Gastroesophageal sphincter (tissue), 4 donors: ENCODE results near the gene ACOX3. TPM values are rescaled to one million over a fixed set of nuclear protein-coding genes. Genes with fewer than 3 reads are reported as not detected.

ENCODE experiments used
- ATAC-seq: fragments of 150-250 bp; one replicate; pipeline ENCODE4 v1.9.1; 2016; ENCODE audit warnings: mild to moderate bottlenecking, moderate library complexity
- H3K27ac ChIP-seq, 4 donors: fragments of 200-600 bp; sonication (generic) in 3 of 4; 1 replicate in 3 of 4; 2 replicates in 1 of 4; pipeline ENCODE4 v1.5.1; 2016 to 2019
- H3K27me3 ChIP-seq: fragments of 200-600 bp; sonication (generic); one replicate; pipeline ENCODE4 v1.5.1; 2019
- H3K36me3 ChIP-seq, 2 donors: fragments of 200-600 bp; sonication (generic); one replicate each; pipeline ENCODE4 v1.5.1; 2019; ENCODE audit warnings: control low read depth in 1 of 2
- H3K4me1 ChIP-seq, 3 donors: fragments of 200-600 bp; sonication (generic); 1 replicate in 2 of 3; 2 replicates in 1 of 3; pipeline ENCODE4 v1.5.1; 2016 to 2019; ENCODE audit warnings: control low read depth in 2 of 3
- H3K4me3 ChIP-seq, 2 donors: fragments of 200-600 bp; sonication (generic); one replicate each; pipeline ENCODE4 v1.5.1; 2019; ENCODE audit warnings: mild to moderate bottlenecking in 1 of 2, moderate library complexity in 1 of 2
- H3K9me3 ChIP-seq, 3 donors: fragments of 200-600 bp; sonication (generic); one replicate each; pipeline ENCODE4 v1.5.1; 2017 to 2019; ENCODE audit warnings: control low read depth in 2 of 3
- CTCF ChIP-seq, 4 experiments: fragments of 200-600 bp in 2 of 4; fragments of 450-650 bp in 2 of 4; sonication (generic) in 1 of 4; IDR thresholded peaks; one replicate each; pipeline ENCODE4 v1.5.1; 2017 to 2019; ENCODE audit warnings: antibody characterized with exemption in 4 of 4, mild to moderate bottlenecking in 2 of 4, moderate library complexity in 2 of 4
- EP300 ChIP-seq: sonication (generic); formaldehyde crosslinking; IDR thresholded peaks from one replicate; pipeline ENCODE4 v1.6.1; 2017; ENCODE audit warnings: antibody characterized with exemption, mild to moderate bottlenecking
- POLR2A ChIP-seq, 2 donors: fragments of 450-650 bp; IDR thresholded peaks; one replicate each; pipeline ENCODE4 v1.6.1; 2017; ENCODE audit warnings: antibody characterized with exemption in 2 of 2, mild to moderate bottlenecking in 2 of 2, moderate library complexity in 1 of 2
- POLR2AphosphoS5 ChIP-seq: sonication (generic); formaldehyde crosslinking; IDR thresholded peaks from one replicate; pipeline ENCODE4 v1.6.1; 2017; ENCODE audit warnings: antibody characterized with exemption
- WGBS, 2 donors: methylation state at CpG; one replicate each; pipeline ENCODE4 v1.1.5; 2018; ENCODE audit warnings: low coverage in 1 of 2; 5-methylcytosine and 5-hydroxymethylcytosine counted together
- total RNA-seq, 4 donors: library from RNA; depleted of rRNA; stranded (reverse); fragments of >200 nt; gene quantifications; one replicate each; pipeline ENCODE4 v1.1.0, GENCODE V29; 2016

The ACOX3 gene
- total RNA-seq, 4 donors from 2014 or later = 21.5 to 79.5 (median 37.1) TPM

- TF ChIP-seq CTCF (IDR thresholded peaks at IDR 0.05) (no peak), EP300 (no peak), POLR2A (IDR thresholded peaks at IDR 0.05) (no peak), POLR2AphosphoS5 (no peak)
- 87 to 92% methylated on average over 3 to 13 of the region's 34 CpGs for WGBS, 2 donors
- Histone ChIP-seq H3K27me3 (no peaks in the 10 kb centered on the region), H3K4me3 (no peak overlapping the region), H3K27ac (no peak overlapping the region), H3K36me3 (no peaks in the 10 kb centered on the region), H3K4me1 (peaks cover 0 to 37% (median 20%) of the 10 kb centered on the region in 3 donors), H3K9me3 (no peaks in the 10 kb centered on the region)
- ATAC-seq = no peak
Observed at GRCh38 chr4:8345053-8345945, 95.2 kb downstream of the ACOX3 start.

- H3K9me3 ChIP-seq = no peaks in the 10 kb centered on the region
- H3K36me3 ChIP-seq = no peaks in the 10 kb centered on the region
- no peak overlapping the region for H3K27ac ChIP-seq
- H3K4me1 ChIP-seq = peaks cover 0 to 43% (median 20%) of the 10 kb centered on the region in 3 donors
- no peak for ATAC-seq
- H3K4me3 ChIP-seq = no peak overlapping the region
- H3K27me3 ChIP-seq = no peaks in the 10 kb centered on the region
- TF ChIP-seq POLR2A (IDR thresholded peaks at IDR 0.05) (no peak), POLR2AphosphoS5 (no peak), EP300 (no peak), CTCF (IDR thresholded peaks at IDR 0.05) (no peak)
- 58 to 81% methylated on average over 4 to 6 of the region's 14 CpGs for WGBS, 2 donors
Observed at GRCh38 chr4:8344377-8344776, 96.1 kb downstream of the ACOX3 start.

- H3K4me3 ChIP-seq = no peak overlapping the region
- WGBS, 2 donors = 60% methylated on average over 1 of the region's 11 CpGs; no CpG with 5 or more reads in 1 of the 2 donors
- H3K4me1 ChIP-seq = peaks cover 0 to 43% (median 20%) of the 10 kb centered on the region in 3 donors
- no peak for ATAC-seq
- H3K9me3 ChIP-seq = no peaks in the 10 kb centered on the region
- H3K27me3 ChIP-seq = no peaks in the 10 kb centered on the region
- peak overlapping the region in 3 of 4 donors; percentile 46 to 77 (median 49) for H3K27ac ChIP-seq
- TF ChIP-seq POLR2A (IDR thresholded peaks at IDR 0.05) = no peak
- TF ChIP-seq POLR2AphosphoS5 = no peak
- TF ChIP-seq CTCF (IDR thresholded peaks at IDR 0.05) = no peak
- TF ChIP-seq EP300 = no peak
- H3K36me3 ChIP-seq = no peaks in the 10 kb centered on the region
Observed at GRCh38 chr4:8343967-8344331, 96.6 kb downstream of the ACOX3 start.

- Histone ChIP-seq H3K4me3 (no peak overlapping the region), H3K4me1 (peaks cover 0 to 43% (median 20%) of the 10 kb centered on the region in 3 donors), H3K36me3 (no peaks in the 10 kb centered on the region), H3K27me3 (no peaks in the 10 kb centered on the region), H3K9me3 (no peaks in the 10 kb centered on the region), H3K27ac (peak overlapping the region in 3 of 4 donors; percentile 46 to 77 (median 49))
- TF ChIP-seq POLR2A (IDR thresholded peaks at IDR 0.05) (no peak), EP300 (no peak), POLR2AphosphoS5 (no peak), CTCF (IDR thresholded peaks at IDR 0.05) (no peak)
- 66% methylated on average over 10 of the region's 28 CpGs; no CpG with 5 or more reads in 1 of the 2 donors for WGBS, 2 donors
- ATAC-seq = peak; percentile 20
Observed at GRCh38 chr4:8343262-8343966, 97.1 kb downstream of the ACOX3 start.
